GM12892 (cell line): ENCODE results near the gene DPYSL4. TPM values are rescaled to one million over a fixed set of nuclear protein-coding genes. Genes with fewer than 3 reads are reported as not detected.
A peak's percentile ranks its signal among the peaks of the same experiment; 100 is the strongest.

Experiments
- DNase-seq: peaks from one replicate; pipeline ENCODE4 v3.0.0; 2011; ENCODE audit not compliant: insufficient read length
- FAIRE-seq: peaks from 2 replicates; lab custom pipeline; 2011; peaks lifted over from hg19 to GRCh38; lab: Jason Lieb, UNC
- POLR2A ChIP-seq: IDR thresholded peaks from 2 replicates; pipeline ENCODE4 v1.6.1; 2011; ENCODE audit warnings: low read depth, low read length, control low read depth
- POLR2AphosphoS5 ChIP-seq: IDR thresholded peaks from 2 replicates; pipeline ENCODE4 v1.6.1; 2011; ENCODE audit warnings: low read depth, low read length, control low read depth
- TAF1 ChIP-seq: IDR thresholded peaks from 2 replicates; pipeline ENCODE4 v1.6.1; 2011; ENCODE audit warnings: low read depth, mild to moderate bottlenecking, control low read depth, low read length, borderline replicate concordance
- polyA plus RNA-seq: library from polyadenylated mRNA; unstranded; fragments of >200 nt; gene quantifications from one replicate; pipeline ENCODE4 v1.2.1, GENCODE V29; 2012; ENCODE audit warnings: missing spikeins, inconsistent platforms; ENCODE audit not compliant: missing spikeins

The DPYSL4 gene
- polyA plus RNA-seq = not detected

- no peak for FAIRE-seq
- DNase-seq = no peak
- no peak for TF ChIP-seq POLR2A
- TF ChIP-seq POLR2AphosphoS5 = no peak
- no peak for TF ChIP-seq TAF1
Observed at GRCh38 chr10:132186488-132187429, at the start of gene DPYSL4. DPYSL4 (plus strand) TSS chr10:132186948; CDS start chr10:132187064, 116 bp downstream.

- TF ChIP-seq POLR2AphosphoS5 = no peak
- no peak for TF ChIP-seq POLR2A
- no peak for TF ChIP-seq TAF1
- FAIRE-seq = no peak
Observed at GRCh38 chr10:132137111-132138072, 49.4 kb upstream of the DPYSL4 start.

GRCh38 chr10:132138133-132138532 is 48.6 kb upstream of the DPYSL4 start:
- DNase-seq = no peak
- TF ChIP-seq TAF1 (no peak), POLR2AphosphoS5 (no peak), POLR2A (no peak)
- no peak for FAIRE-seq

More at GRCh38 chr10:132137111-132138072, 49.4 kb upstream of the DPYSL4 start:
- DNase-seq = no peak

- FAIRE-seq (no peak), DNase-seq (no peak)
- TF ChIP-seq POLR2A (no peak), POLR2AphosphoS5 (no peak), TAF1 (no peak)
Observed at GRCh38 chr10:132138596-132138995, 48.2 kb upstream of the DPYSL4 start.

- DNase-seq (no peak), FAIRE-seq (no peak)
- no peak for TF ChIP-seq POLR2A
- no peak for TF ChIP-seq POLR2AphosphoS5
- no peak for TF ChIP-seq TAF1
Observed at GRCh38 chr10:132139526-132139925, 47.2 kb upstream of the DPYSL4 start.

- no peak for FAIRE-seq
- no peak for TF ChIP-seq POLR2A
- no peak for DNase-seq
Observed at GRCh38 chr10:132140167-132140925, 46.4 kb upstream of the DPYSL4 start.

- DNase-seq (no peak), FAIRE-seq (no peak)
- TF ChIP-seq POLR2AphosphoS5 = no peak
- TF ChIP-seq POLR2A = no peak
- no peak for TF ChIP-seq TAF1
Observed at GRCh38 chr10:132141076-132141475, 45.7 kb upstream of the DPYSL4 start.

- TF ChIP-seq TAF1 = no peak
- TF ChIP-seq POLR2A = no peak
- no peak for TF ChIP-seq POLR2AphosphoS5
- FAIRE-seq (no peak), DNase-seq (no peak)
Observed at GRCh38 chr10:132141526-132142395, 45.0 kb upstream of the DPYSL4 start.

- peak; percentile 77 for DNase-seq
- FAIRE-seq = no peak
- TF ChIP-seq POLR2AphosphoS5 = no peak
Observed at GRCh38 chr10:132142396-132143161, 44.2 kb upstream of the DPYSL4 start.

- no peak for TF ChIP-seq TAF1
- TF ChIP-seq POLR2AphosphoS5 = no peak
- TF ChIP-seq POLR2A = no peak
- FAIRE-seq (no peak), DNase-seq (no peak)
Observed at GRCh38 chr10:132143162-132143561, 43.6 kb upstream of the DPYSL4 start.
